CD4-positive, alpha-beta T cell treated with Interleukin-6 for 4 hours (primary cell): ENCODE results near the gene TLR5.

Source experiments
- DNase-seq: peaks from one replicate; pipeline ENCODE4 v3.0.0-alpha.2; 2020; ENCODE audit warnings: mixed read lengths

TLR5 gene

GRCh38 chr1:223102797-223103533, 40.1 kb downstream of the TLR5 start:
- DNase-seq: no peak

DNA sequence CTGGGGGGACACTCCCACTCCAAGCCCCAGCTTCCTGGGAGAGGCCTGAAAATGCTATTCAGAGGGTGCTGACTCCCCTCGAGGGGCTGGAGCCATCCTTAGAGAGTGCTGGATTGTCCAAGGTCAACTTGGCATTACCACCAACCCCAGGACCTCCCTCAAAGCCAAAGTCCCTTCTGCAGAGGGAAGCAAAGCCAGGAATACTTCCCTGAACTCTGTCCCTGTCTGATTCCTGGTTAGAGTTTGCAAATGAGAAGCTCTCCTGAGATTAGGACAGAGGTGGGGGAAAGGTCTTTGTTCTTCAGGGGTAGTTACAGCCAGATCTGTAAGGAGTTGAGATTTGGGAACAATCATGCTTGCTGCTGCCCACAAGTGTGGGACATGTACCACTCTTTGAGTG, 45.3 kb downstream of the TLR5 start:
- no peak for DNase-seq

DNA sequence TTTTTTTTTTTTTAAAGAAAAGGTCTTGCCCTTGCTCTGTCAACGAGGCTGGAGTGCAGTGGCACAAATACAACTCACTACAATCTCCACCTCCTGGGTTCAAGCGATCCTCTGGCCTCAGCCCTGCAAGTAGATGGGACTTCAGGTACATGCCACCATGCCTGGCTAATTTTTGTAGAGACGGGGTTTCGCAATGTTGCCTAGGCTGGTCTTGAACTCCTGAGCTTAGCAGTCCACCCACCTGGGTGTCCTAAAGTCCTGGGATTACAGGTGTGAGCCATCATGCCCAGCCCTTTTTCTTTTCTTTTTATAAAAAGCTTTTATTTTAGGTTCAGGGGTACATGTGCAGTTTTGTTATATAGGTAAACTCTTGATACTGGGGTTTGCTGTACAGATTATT, 47.2 kb downstream of the TLR5 start:
- no peak for DNase-seq

GRCh38 chr1:223091896-223092295, 51.2 kb downstream of the TLR5 start:
- DNase-seq: no peak

DNA sequence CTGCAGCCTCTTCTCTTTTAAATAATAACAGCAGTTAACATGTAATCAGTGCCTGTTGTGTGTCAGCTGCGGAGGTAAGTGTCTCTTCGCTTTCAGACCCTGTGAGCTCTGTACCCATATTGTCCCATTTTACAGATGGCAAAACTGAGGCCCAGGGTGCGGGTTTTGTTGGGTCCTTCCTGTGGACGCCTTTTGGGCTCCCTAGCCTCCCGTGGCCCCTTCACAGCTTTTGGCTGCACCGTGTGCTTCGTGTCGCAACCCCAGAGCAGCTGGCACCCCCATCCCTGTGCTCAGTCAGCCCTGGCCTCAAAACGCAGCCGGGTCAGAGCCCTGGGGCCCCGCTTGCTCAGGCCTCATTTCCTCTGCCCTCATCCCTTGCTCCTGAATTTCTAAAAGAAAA, 53.8 kb downstream of the TLR5 start:
- no peak for DNase-seq

DNA sequence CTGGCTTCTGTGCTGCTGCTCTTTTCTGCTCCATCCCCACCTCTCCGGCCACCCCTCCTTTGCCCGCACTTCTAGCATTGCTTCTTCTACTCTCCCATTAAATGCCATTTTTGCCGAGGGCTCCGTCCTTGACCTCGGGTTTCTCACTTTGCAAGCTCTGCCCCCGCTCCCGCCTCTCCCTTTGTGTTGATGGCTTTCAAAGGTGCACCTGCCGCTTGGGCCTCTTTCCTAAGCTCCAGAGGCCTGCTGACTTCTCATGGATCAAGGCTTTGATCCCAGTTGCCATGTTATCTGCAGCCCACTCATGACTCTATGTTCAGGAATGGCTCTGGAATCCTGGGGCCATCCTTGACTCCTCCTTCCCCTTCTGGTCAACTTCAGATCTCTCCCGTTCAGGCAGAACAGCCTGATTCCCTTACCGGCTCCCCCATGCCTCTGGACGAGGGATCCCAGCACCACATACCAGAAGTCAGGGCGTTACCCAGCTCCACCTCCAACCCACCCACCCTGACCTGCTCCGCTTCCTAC, 54.3 kb downstream of the TLR5 start:
- DNase-seq: no peak

DNA sequence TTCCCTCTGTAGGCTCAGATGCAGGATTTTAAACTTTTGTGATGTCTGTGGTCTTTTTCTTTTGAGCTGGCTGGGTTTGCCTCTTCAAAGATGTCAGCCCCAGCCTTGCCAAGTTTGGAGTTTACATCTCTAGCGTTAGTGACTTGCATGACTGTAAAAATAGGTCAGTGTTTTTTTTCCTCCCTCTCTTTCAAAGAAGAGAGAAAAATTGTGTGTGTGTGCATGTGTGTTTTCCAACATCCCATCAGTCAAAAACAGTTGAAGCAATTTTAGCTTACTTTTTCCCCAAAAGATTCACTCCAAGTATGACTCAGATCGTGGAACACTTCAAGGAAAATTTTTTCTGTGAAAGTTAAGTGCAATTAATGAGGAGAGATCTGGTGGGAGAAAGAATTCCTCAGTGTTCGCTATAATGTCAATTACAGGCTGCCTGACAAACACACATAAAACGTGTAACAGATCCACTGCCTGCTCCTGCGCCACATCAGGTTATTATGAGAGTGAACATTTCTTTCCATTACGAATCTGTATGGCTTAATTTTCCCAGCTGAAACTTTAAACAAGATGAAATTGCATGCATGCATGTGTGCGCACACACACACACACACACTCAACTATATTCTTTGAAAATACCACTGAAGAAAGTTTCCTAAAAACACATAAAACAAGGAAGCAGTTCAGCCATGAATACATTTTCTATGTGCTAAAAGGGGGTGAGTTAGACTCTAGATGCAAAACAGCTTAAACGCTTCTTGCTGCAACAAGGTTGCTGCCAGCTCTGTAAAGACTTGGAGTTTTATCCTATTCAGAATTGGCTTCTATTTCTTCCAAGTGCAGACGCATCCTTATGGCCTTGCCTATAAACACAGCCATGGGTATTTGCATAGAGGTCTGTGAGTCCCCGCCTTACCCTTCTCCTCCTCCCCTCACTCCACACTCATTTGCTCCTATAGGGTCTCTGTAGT, 55.5 kb downstream of the TLR5 start:
- no peak for DNase-seq

DNA sequence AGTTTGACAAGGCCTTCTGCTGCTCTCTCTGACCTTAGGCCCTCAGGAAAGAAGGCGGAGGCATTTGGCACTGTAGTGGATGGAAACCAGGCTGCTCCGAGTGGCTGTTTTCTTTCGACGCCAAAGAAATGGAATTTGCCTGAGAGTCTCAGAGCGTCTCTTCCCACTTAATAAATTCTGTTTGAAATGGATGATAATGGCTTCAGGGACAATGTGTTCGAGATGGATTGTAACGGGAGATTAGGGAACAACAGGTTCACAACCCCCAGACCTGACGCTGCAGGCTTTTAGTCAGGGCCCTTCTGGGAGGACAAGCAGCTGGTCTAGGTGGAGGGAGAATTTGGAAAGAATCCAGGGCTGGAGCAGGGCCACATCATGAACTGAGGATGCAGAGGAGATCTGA, 58.6 kb downstream of the TLR5 start:
- no peak for DNase-seq

DNA sequence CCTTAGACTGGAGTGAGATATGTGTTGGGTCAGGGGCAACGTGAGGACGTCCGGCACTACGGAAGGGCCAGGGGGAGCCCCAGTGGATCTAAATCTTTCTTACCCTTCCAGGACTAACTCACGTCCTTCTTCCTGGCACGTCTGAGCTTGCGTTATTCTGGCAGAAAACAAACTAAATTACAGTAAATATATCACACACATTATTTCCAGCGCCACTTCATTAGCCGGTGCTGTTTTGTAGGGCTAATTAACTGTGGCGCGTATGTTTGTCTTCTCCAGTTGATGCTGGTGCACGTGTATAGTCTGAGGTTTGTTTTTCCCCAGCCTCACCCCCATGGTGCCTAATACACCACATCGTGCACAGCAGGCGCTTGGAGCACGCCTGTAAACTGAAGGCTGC, 59.2 kb downstream of the TLR5 start:
- DNase-seq: no peak

DNA sequence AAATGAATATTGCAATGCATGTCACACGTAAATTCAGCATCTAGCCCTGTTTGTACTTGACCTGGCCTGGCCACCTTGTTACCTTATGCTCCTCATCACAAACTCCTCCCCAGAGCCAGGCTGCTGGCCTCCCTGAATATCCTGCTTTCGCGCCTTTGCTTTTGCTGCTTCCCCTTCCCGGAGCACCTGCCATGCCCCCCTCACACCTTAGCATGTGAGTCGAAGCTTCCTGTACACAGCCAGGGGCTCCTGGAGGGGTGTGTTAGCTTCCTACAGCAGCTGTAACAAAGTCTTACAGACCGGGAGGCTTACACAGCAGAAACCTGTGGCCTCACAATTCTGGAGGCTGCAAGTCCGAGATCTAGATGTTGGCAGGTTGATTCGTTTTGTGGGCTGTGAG, 60.1 kb downstream of the TLR5 start:
- no peak for DNase-seq

GRCh38 chr1:223081181-223081994, 61.7 kb downstream of the TLR5 start:
- DNase-seq: peak; percentile 76

- no peak for DNase-seq
Measured at GRCh38 chr1:223079498-223079897, 63.5 kb downstream of the TLR5 start.

GRCh38 chr1:223077247-223077833, 65.7 kb downstream of the TLR5 start:
- no peak for DNase-seq

- no peak for DNase-seq
Measured at GRCh38 chr1:223076362-223076761, 66.7 kb downstream of the TLR5 start.

GRCh38 chr1:223075834-223076233, 67.2 kb downstream of the TLR5 start:
- no peak for DNase-seq

- DNase-seq: no peak
Measured at GRCh38 chr1:223074445-223075300, 68.4 kb downstream of the TLR5 start.

- no peak for DNase-seq
Measured at GRCh38 chr1:223068900-223069665, 74.0 kb downstream of the TLR5 start.

DNA sequence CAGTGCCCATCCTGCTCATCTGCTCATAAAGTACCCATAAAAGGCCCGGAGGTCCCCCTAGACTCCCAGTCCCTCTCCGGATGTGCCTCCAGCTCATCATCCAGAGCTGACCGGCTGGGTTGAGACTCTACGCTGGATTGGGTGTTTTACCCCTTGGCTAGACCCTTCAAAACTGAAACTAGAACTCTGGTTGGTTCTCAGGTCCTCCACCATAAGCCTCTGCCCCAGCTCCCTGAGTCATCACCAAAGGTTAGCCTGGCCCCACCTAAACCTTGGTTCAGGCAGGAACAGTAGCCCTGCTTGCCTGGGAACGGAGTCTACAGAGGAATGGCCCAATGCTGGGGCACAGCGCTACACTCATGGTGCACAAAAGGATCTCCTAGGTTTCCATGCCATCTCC, 75.1 kb downstream of the TLR5 start:
- DNase-seq: no peak

- no peak for DNase-seq
Measured at GRCh38 chr1:223066415-223066814, 76.6 kb downstream of the TLR5 start.

DNA sequence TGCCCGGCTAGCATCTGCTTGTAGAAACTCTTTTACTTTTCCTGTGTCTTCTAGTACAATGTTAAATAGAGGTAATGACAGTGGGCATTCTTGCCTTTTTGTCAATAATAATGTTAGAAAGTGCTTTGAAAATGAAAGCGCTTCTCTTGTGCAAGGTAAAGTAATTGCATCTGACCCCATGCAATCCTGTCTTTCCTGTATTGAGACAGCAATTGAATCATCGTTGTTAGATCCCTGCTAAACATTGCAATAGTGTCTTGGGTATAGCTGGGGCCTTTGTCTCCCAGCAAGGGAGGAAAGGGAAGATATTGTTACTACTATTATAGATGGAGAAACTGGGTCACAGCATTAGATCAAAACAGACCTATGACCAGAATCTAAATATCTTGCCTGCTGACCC, 80.9 kb downstream of the TLR5 start:
- DNase-seq: no peak

DNA sequence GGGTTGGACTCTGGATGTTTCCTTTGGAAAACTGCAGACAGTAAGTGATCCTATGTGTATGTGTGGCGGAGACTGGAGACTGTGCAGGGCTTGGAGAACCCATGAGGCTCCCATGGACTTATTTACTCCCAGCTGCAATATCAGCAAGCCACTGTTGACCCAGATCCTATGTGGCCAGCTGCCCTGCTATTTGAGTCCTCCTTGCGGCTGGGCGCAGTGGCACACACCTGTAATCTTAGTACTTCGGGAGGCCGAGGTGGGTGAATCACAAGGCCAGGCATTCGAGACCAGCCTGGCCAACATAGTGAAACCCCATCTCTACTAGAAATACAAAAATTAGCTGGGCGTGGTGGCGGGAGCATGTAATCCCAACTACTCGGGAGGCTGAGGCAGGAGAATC, 83.5 kb downstream of the TLR5 start:
- DNase-seq: no peak
